ENCODE measurements around the gene THEMIS. TPM values are rescaled to one million over a fixed set of nuclear protein-coding genes. Genes with fewer than 3 reads are reported as not detected.

THEMIS gene
- total RNA-seq, 1 experiment from 2014 or later, result not detected

- intact Hi-C loops (cut with micrococcal nuclease; ENCODE audit: unreplicated experiment), result loop anchor here (1.0 to 5.0 kb wide), 4 partner anchors 595 to 1515 kb away; no protein-coding TSS in a partner anchor
- Histone ChIP-seq H3K27ac (ENCODE audit: low read depth, low read length, poor library complexity, severe bottlenecking) (no peak overlapping the region), H3K4me1 (ENCODE audit: insufficient read depth, low read length, poor library complexity, severe bottlenecking) (peaks cover 7% of the 10 kb centered on the region), H3K27me3 (replicated peaks; ENCODE audit: insufficient read depth, low read depth, low read length, poor library complexity) (no peaks in the 10 kb centered on the region), H3K9me3 (ENCODE audit: low read depth, low read length, poor library complexity, severe bottlenecking) (no peaks in the 10 kb centered on the region), H3K36me3 (ENCODE audit: insufficient read depth, low read length, poor library complexity, severe bottlenecking) (no peaks in the 10 kb centered on the region), H3K4me3 (ENCODE audit: low read depth, low read length, poor library complexity, severe bottlenecking) (no peak overlapping the region)
- no peak for DNase-seq (ENCODE audit: low spot score)
- ChIA-PET POLR2A (ENCODE audit: low non-redundant PET) (no interaction called here), CTCF (interaction anchor here (1.0 kb wide), 1 partner anchor 993 kb away, joined by 4 read pairs; no protein-coding TSS in a partner anchor)
- BruUV-seq (replicated peaks), result no TSS peak
- TF ChIP-seq, protein P1, sequence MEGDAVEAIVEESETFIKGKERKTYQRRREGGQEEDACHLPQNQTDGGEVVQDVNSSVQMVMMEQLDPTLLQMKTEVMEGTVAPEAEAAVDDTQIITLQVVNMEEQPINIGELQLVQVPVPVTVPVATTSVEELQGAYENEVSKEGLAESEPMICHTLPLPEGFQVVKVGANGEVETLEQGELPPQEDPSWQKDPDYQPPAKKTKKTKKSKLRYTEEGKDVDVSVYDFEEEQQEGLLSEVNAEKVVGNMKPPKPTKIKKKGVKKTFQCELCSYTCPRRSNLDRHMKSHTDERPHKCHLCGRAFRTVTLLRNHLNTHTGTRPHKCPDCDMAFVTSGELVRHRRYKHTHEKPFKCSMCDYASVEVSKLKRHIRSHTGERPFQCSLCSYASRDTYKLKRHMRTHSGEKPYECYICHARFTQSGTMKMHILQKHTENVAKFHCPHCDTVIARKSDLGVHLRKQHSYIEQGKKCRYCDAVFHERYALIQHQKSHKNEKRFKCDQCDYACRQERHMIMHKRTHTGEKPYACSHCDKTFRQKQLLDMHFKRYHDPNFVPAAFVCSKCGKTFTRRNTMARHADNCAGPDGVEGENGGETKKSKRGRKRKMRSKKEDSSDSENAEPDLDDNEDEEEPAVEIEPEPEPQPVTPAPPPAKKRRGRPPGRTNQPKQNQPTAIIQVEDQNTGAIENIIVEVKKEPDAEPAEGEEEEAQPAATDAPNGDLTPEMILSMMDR (conservative IDR thresholded peaks at IDR 0.05; ENCODE audit: low read depth, low read length), result no peak
- no peak for TF ChIP-seq EZH2 (IDR thresholded peaks at IDR 0.05; ENCODE audit: borderline replicate concordance, low read depth, low read length, poor library complexity, severe bottlenecking)
These were observed 163.1 kb downstream of the THEMIS start for GRCh38 chr6:127737768-127738167.

- Histone ChIP-seq H3K4me1 (ENCODE audit: insufficient read depth, low read length, poor library complexity, severe bottlenecking) (peaks cover 7% of the 10 kb centered on the region), H3K9me3 (ENCODE audit: low read depth, low read length, poor library complexity, severe bottlenecking) (no peaks in the 10 kb centered on the region), H3K36me3 (ENCODE audit: insufficient read depth, low read length, poor library complexity, severe bottlenecking) (no peaks in the 10 kb centered on the region), H3K27me3 (replicated peaks; ENCODE audit: insufficient read depth, low read depth, low read length, poor library complexity) (no peaks in the 10 kb centered on the region), H3K4me3 (ENCODE audit: low read depth, low read length, poor library complexity, severe bottlenecking) (no peak overlapping the region), H3K27ac (ENCODE audit: low read depth, low read length, poor library complexity, severe bottlenecking) (no peak overlapping the region)
- ChIA-PET CTCF (interaction anchor here (0.6 to 1.0 kb wide), 9 partner anchors 81 to 994 kb away, joined by 3 to 10 read pairs (median 5); no protein-coding TSS in a partner anchor), POLR2A (ENCODE audit: low non-redundant PET) (interaction anchor here (0.5 kb wide), 1 partner anchor 179 kb away, joined by 3 read pairs; no protein-coding TSS in a partner anchor)
- no TSS peak for BruUV-seq (replicated peaks)
- TF ChIP-seq, protein P1 (conservative IDR thresholded peaks at IDR 0.05; ENCODE audit: low read depth, low read length), result peak; percentile 72
- no peak for TF ChIP-seq EZH2 (IDR thresholded peaks at IDR 0.05; ENCODE audit: borderline replicate concordance, low read depth, low read length, poor library complexity, severe bottlenecking)
- intact Hi-C loops (cut with micrococcal nuclease; ENCODE audit: unreplicated experiment), result loop anchor here (1.0 to 5.0 kb wide), 4 partner anchors 595 to 1515 kb away; no protein-coding TSS in a partner anchor
- DNase-seq (ENCODE audit: low spot score), result peak; percentile 93
These were observed 163.8 kb downstream of the THEMIS start for GRCh38 chr6:127737009-127737486.

DNA sequence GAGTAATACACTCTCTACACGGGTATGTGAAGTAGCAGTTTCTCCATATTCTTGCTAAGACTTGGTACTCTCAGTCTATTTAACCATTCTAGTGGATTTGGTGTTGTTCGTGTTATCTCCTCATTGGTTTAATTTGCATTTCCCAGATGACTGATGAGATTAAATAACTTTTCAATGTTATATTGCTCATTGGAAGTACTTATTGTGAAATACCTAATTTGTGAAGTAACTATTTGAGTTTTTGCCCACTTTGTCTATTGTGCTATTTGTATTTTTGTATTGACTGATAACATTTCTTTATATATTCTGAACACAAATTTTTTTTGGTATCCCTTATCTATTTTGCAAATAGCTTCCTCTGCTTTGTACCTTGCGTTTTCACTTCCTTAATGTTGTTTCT is 167.9 kb downstream of the THEMIS start:
- TF ChIP-seq, protein P1 (conservative IDR thresholded peaks at IDR 0.05; ENCODE audit: low read depth, low read length), result no peak
- no peak for TF ChIP-seq EZH2 (IDR thresholded peaks at IDR 0.05; ENCODE audit: borderline replicate concordance, low read depth, low read length, poor library complexity, severe bottlenecking)
- ChIA-PET CTCF (no interaction called here), POLR2A (ENCODE audit: low non-redundant PET) (no interaction called here)
- intact Hi-C loops (cut with micrococcal nuclease; ENCODE audit: unreplicated experiment), result no loop called here
- H3K27ac ChIP-seq (ENCODE audit: low read depth, low read length, poor library complexity, severe bottlenecking), result no peak overlapping the region
- DNase-seq (ENCODE audit: low spot score), result no peak
- H3K9me3 ChIP-seq (ENCODE audit: low read depth, low read length, poor library complexity, severe bottlenecking), result no peaks in the 10 kb centered on the region
- no peaks in the 10 kb centered on the region for H3K36me3 ChIP-seq (ENCODE audit: insufficient read depth, low read length, poor library complexity, severe bottlenecking)
- BruUV-seq (replicated peaks), result no TSS peak
- peaks cover 7% of the 10 kb centered on the region for H3K4me1 ChIP-seq (ENCODE audit: insufficient read depth, low read length, poor library complexity, severe bottlenecking)
- no peaks in the 10 kb centered on the region for H3K27me3 ChIP-seq (replicated peaks; ENCODE audit: insufficient read depth, low read depth, low read length, poor library complexity)
- no peak overlapping the region for H3K4me3 ChIP-seq (ENCODE audit: low read depth, low read length, poor library complexity, severe bottlenecking)

All from A673 (cell line).